Right cardiac atrium (tissue), 5 donors: ENCODE measurements around the gene DOCK9. TPM values are rescaled to one million over a fixed set of nuclear protein-coding genes. Genes with fewer than 3 reads are reported as not detected.

Experiments used
- ATAC-seq, 2 donors: fragments of 200-7000 bp; cut with Tn5 transposase; one replicate each; pipeline versions ENCODE4 v1.8.0 to v1.9.1; 2020; ENCODE audit warnings: moderate library complexity in 2 of 2, mild to moderate bottlenecking in 1 of 2
- DNase-seq, 3 donors: peaks; one replicate each; pipeline ENCODE4 v3.0.0-alpha.2; 2020
- H3K27ac ChIP-seq: one replicate; pipeline ENCODE4 v1.5.1; 2013; ENCODE audit warnings: mild to moderate bottlenecking, low read length, control low read depth, moderate library complexity
- H3K27me3 ChIP-seq: one replicate; pipeline ENCODE4 v1.6.1; 2013; ENCODE audit not compliant: control insufficient read depth, insufficient read depth
- H3K4me1 ChIP-seq: one replicate; pipeline ENCODE4 v1.6.1; 2013; ENCODE audit warnings: low read length; ENCODE audit not compliant: control insufficient read depth, insufficient read depth
- H3K4me3 ChIP-seq: one replicate; pipeline ENCODE4 v1.5.1; 2013; ENCODE audit warnings: low read length, control low read depth
- H3K9me3 ChIP-seq: one replicate; pipeline ENCODE4 v1.6.1; 2013; ENCODE audit warnings: low read length; ENCODE audit not compliant: control insufficient read depth
- WGBS: extraction: QIAGEN DNeasy Blood & Tissue Kit; methylation state at CpG from one replicate; pipeline ENCODE4 v1.1.7; 2013; 5-methylcytosine and 5-hydroxymethylcytosine counted together
- intact Hi-C, 4 donors: fragments of 100-400 bp; cut with DNase I; formaldehyde crosslinking; loops; one replicate each; pipeline versions ENCODE4 v1.11.0 to v1.14.0; 2022 to 2023
- polyA plus RNA-seq: library from polyadenylated mRNA; stranded (reverse); fragments of 200-250 nt; gene quantifications from one replicate; pipeline ENCODE4 v1.2.3, GENCODE V29; 2013
- total RNA-seq, 4 donors: library from RNA; stranded (reverse); fragmentation: NEBNext Ultra II Directional; extraction: Animal tissue kit (Norgen Biotek cat#: 25700); gene quantifications; one replicate each; pipeline ENCODE4 v1.2.1, GENCODE V29; 2021
- donor health status: healthy with polysubstance abuse.
- donor health status: DM: no; HTN: yes; CAD: no.
- donor health status: DM: no; HTN: no; CAD: no.
- donor health status: DM: no; HTN: yes; CAD: no; lungs with severe emphysema.
- donor health status: DM: yes; HTN: yes; CAD: no.

DOCK9 gene
- total and polyA plus RNA-seq, 5 donors = 26.8 to 59.7 (median 55.4) TPM

DNA sequence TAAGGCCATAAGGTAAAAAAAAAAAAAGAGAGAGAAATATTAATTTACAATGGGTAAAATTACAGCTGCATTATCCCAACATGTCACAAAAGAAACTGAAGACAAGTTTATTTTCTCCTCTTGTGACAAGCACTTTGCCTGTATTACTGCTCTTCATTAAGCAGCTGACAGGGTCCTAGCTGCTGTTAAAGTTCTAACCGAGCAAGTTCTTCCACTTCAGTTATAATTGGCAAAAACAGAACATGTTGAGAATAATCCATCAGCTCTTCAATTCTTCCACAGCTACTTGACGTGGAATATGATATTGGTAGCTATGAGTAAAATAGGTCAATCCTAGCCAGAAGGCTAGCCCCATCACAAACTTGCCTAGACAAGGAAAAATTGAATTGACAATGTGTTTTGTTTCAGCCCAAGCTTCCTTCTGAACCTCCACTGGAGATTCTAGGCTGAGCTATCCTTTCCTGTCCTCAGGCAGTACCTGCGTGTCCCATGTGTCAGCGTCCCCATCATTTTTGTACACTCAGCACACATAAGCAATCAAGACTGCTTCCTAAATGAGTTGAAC, 32.2 kb upstream of the DOCK9 start:
- Histone ChIP-seq H3K4me1 (peaks cover 9% of the 10 kb centered on the region), H3K4me3 (no peak overlapping the region), H3K9me3 (no peaks in the 10 kb centered on the region), H3K27me3 (no peaks in the 10 kb centered on the region), H3K27ac (no peak overlapping the region)
- DNase-seq (no peak), ATAC-seq (no peak)
- intact Hi-C loops = no loop called here
- 90% methylated on average over 4 of the region's 4 CpGs for WGBS

DNA sequence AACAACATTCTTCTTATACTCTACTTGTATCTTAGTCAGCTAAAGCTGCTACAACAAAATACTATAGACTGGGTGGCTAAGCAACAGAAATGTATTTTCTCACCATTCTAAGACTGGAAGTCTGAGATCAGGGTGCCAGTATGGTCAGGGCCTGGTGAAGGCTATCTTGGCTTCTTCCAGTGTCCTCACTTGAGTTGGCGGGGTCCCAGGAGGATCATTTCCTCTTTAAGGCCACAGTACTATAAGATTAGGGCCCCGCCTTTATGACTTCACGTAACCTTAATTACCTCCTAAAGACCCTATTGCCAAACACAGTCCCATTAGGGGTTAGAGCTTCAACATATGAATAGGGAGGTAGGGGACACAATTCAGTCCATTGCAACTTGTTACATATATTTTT, 30.7 kb upstream of the DOCK9 start:
- no peak overlapping the region for H3K4me3 ChIP-seq
- H3K27me3 ChIP-seq = no peaks in the 10 kb centered on the region
- intact Hi-C loops = no loop called here
- H3K4me1 ChIP-seq = peaks cover 9% of the 10 kb centered on the region
- ATAC-seq = peak in 1 of 2 donors; percentile 66
- DNase-seq = peak in 1 of 3 donors; percentile 70
- no peaks in the 10 kb centered on the region for H3K9me3 ChIP-seq
- WGBS = 77% methylated on average over 3 of the region's 3 CpGs
- H3K27ac ChIP-seq = no peak overlapping the region

DNA sequence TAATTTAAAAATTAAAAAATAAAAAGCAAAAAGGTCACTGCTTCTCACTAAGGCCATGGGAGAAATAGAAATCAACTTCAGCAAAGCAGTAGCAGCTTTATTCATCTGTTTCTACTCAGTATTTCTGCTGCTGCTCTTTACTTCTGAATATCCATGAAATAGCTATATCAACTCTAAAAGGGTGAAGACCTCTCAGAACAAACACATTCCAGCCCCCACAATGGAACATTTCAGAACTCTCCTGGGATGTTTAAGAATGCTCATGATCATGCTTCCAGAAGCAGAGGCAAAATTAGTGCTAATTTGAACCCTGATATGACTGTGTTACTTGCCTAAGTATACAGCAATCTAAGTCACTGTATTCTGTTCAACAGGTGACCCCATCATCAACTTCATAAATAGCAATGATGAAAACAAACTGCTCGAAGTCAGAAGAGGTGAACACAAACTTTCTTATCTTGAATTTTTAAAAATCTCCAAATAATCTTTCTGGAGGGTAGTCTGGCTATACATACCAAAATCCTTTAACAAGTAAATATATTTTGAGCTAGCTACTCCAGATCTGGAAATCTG, 29.6 kb upstream of the DOCK9 start:
- Histone ChIP-seq H3K27ac (no peak overlapping the region), H3K27me3 (no peaks in the 10 kb centered on the region), H3K4me1 (peaks cover 9% of the 10 kb centered on the region), H3K9me3 (no peaks in the 10 kb centered on the region), H3K4me3 (no peak overlapping the region)
- intact Hi-C loops = no loop called here
- WGBS = 58% methylated on average over 1 of the region's 1 CpG
- DNase-seq (no peak), ATAC-seq (no peak)

DNA sequence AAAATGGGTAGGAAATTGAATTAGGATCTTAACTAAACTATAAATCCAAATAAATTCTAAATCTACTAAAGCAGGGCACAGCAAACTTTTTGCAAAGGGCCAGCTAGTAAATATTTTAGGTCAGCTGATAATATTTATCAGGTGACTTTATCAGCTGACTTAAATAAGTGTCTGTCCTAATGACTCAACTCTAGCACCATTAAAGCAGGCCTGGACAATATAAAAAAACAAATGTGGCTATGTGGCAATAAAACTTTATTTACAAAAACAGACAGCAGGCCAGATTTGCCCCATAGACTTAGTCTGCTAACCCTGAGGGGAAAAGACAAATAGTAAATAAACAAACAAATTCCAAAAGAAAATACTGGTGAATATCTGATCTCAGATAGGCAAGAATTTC, 27.7 kb upstream of the DOCK9 start:
- peaks cover 9% of the 10 kb centered on the region for H3K4me1 ChIP-seq
- no peak overlapping the region for H3K27ac ChIP-seq
- no peaks in the 10 kb centered on the region for H3K27me3 ChIP-seq
- ATAC-seq = no peak
- H3K9me3 ChIP-seq = no peaks in the 10 kb centered on the region
- DNase-seq = no peak
- intact Hi-C loops = no loop called here
- no peak overlapping the region for H3K4me3 ChIP-seq

- Histone ChIP-seq H3K27me3 (no peaks in the 10 kb centered on the region), H3K4me3 (no peak overlapping the region), H3K4me1 (peaks cover 13% of the 10 kb centered on the region), H3K9me3 (no peaks in the 10 kb centered on the region), H3K27ac (no peak overlapping the region)
- intact Hi-C loops = no loop called here
- DNase-seq (no peak), ATAC-seq (no peak)
- WGBS = 68% methylated on average over 3 of the region's 3 CpGs
These were observed 27.1 kb upstream of the DOCK9 start for GRCh38 chr13:99004978-99005377.

DNA sequence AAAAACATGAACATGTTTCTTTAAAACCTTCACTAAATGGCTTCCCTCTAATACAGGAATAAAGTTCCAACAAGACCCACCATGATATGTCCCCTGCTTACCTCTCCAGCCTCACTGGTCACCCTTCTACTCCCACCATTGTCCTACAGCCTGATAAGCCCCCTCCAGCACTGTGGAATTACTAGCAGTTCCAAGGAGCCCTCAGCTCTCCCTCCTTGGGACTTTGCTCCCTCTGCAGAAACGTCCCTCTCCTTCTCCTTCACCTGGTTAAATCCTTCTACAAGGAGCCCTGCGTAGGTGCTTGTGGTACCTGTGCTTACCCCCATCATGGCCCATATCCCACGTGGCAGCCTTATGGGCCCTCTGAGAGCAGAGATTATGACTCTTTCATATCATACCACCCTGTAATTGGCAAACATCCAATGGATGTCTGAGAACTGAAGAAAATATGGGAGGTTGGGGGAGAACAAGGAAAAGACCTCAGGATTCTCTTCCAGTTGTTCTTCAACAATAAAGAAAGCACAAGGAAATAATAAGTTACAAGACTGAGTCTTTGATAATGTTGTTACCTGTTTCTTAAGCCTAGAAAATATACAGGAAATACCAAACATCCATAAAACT, 26.1 kb upstream of the DOCK9 start:
- DNase-seq = no peak
- Histone ChIP-seq H3K27ac (no peak overlapping the region), H3K27me3 (no peaks in the 10 kb centered on the region), H3K4me1 (peaks cover 13% of the 10 kb centered on the region), H3K4me3 (no peak overlapping the region), H3K9me3 (no peaks in the 10 kb centered on the region)
- WGBS = 62% methylated on average over 3 of the region's 3 CpGs
- intact Hi-C loops = no loop called here
- no peak for ATAC-seq

GRCh38 chr13:99003186-99003585, 25.3 kb upstream of the DOCK9 start:
- WGBS = 86% methylated on average over 4 of the region's 4 CpGs
- Histone ChIP-seq H3K27ac (no peak overlapping the region), H3K4me1 (peaks cover 17% of the 10 kb centered on the region), H3K4me3 (no peak overlapping the region), H3K9me3 (no peaks in the 10 kb centered on the region), H3K27me3 (no peaks in the 10 kb centered on the region)
- intact Hi-C loops = no loop called here
- ATAC-seq (no peak), DNase-seq (no peak)

DNA sequence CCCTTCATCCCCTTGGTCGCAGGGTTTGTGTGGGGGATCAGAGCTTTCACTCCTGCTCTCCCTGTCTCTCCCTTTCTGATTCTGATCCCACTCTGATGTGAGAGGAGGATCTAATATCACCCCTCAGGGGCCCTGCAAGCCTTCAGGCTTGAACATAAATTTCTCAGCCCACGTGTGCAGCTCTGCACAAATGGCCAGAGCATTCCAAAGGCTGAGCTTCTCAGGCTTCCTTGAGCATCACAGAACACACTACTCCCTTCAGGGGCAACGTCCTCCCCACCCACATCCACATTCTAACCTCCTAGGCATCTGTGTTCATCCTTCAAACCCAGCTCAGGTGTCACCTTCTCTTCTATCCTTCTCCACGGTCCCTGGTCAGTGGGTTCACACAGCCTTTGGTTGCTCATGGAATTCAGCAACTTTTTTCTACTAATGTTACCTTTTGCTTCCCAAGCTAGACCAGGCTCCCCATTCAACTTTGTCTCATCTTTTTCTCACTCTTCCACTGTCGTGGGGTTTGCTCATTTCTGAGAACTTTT, 24.4 kb upstream of the DOCK9 start:
- ATAC-seq = no peak
- no peaks in the 10 kb centered on the region for H3K9me3 ChIP-seq
- no peaks in the 10 kb centered on the region for H3K27me3 ChIP-seq
- H3K27ac ChIP-seq = no peak overlapping the region
- intact Hi-C loops = no loop called here
- no peak for DNase-seq
- H3K4me3 ChIP-seq = no peak overlapping the region
- 80% methylated on average over 5 of the region's 5 CpGs for WGBS
- H3K4me1 ChIP-seq = peaks cover 17% of the 10 kb centered on the region

DNA sequence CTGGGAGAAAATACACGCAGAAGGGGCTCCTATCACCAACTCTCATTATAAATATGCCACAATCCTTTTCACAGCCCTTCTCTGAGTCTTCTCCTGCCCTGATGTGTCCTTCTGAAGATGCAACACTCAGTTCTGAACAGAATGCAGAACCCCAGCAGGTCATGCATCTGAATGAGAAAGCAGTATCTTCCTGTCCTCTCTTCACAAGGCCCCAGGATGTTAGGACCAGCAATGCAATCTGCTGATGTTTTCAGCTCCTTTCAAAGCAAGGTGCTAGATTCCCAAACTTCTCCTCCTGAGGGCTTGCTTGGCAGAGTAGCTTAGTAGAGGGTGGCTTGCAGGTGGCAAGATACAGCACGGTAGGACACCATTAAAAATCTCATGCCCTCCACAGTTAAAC, 22.3 kb upstream of the DOCK9 start:
- WGBS = 83% methylated on average over 2 of the region's 2 CpGs
- ATAC-seq = no peak
- no peak overlapping the region for H3K4me3 ChIP-seq

DNA sequence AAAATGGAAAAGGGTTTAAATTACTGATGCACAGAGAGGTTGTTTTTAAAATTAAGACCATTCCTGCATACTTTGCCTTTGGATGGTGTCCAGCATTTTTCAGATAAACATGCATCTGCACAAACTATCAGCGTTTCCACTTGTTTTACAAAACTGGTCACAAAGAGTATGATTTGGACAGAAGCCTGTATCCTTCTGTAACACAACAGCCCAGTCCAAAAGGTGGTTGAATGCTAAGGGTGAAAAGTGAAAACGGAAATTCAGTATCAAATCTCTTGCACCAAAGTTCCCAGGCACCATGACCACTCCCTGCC, 21.7 kb upstream of the DOCK9 start:
- no peak overlapping the region for H3K4me3 ChIP-seq
- H3K27me3 ChIP-seq = no peaks in the 10 kb centered on the region
- intact Hi-C loops = no loop called here
- H3K9me3 ChIP-seq = no peaks in the 10 kb centered on the region
- H3K4me1 ChIP-seq = peaks cover 15% of the 10 kb centered on the region
- H3K27ac ChIP-seq = no peak overlapping the region
- peak in 1 of 2 donors; percentile 25 for ATAC-seq
- DNase-seq = no peak
- WGBS = 19% methylated on average over 2 of the region's 2 CpGs

More for the DNA sequence above, 22.3 kb upstream of the DOCK9 start:
- DNase-seq = no peak
- Histone ChIP-seq H3K9me3 (no peaks in the 10 kb centered on the region), H3K27me3 (no peaks in the 10 kb centered on the region), H3K4me1 (peaks cover 15% of the 10 kb centered on the region), H3K27ac (no peak overlapping the region)
- intact Hi-C loops = no loop called here

GRCh38 chr13:98998831-98999638, 21.2 kb upstream of the DOCK9 start:
- intact Hi-C loops = no loop called here
- H3K27me3 ChIP-seq = no peaks in the 10 kb centered on the region
- WGBS = 42% methylated on average over 8 of the region's 8 CpGs
- no peak overlapping the region for H3K4me3 ChIP-seq
- ATAC-seq (peak; percentile 30 to 31), DNase-seq (no peak)
- no peaks in the 10 kb centered on the region for H3K9me3 ChIP-seq
- H3K27ac ChIP-seq = peak overlapping the region; percentile 40
- H3K4me1 ChIP-seq = peaks cover 14% of the 10 kb centered on the region
